Parathyroid adenoma (tissue), 2 donors: ENCODE results near the gene BRPF3.

ENCODE experiments used
- H2AFZ ChIP-seq: fragments of 300-600 bp; sonication (generic); one replicate; pipeline ENCODE4 v1.7.0; 2017; ENCODE audit warnings: antibody characterized with exemption, mild to moderate bottlenecking
- H3K27ac ChIP-seq: fragments of 300-600 bp; sonication (generic); one replicate; pipeline ENCODE4 v1.7.0; 2017
- H3K27me3 ChIP-seq: fragments of 300-600 bp; sonication (generic); one replicate; pipeline ENCODE4 v1.7.0; 2017; ENCODE audit warnings: low read length; ENCODE audit not compliant: control insufficient read depth, insufficient read depth
- H3K36me3 ChIP-seq: fragments of 300-600 bp; sonication (generic); one replicate; pipeline ENCODE4 v1.7.0; 2017; ENCODE audit warnings: low read length; ENCODE audit not compliant: control insufficient read depth, insufficient read depth
- H3K4me1 ChIP-seq: fragments of 300-600 bp; sonication (generic); one replicate; pipeline ENCODE4 v1.7.0; 2017; ENCODE audit warnings: control low read depth
- H3K4me2 ChIP-seq: fragments of 300-600 bp; sonication (generic); one replicate; pipeline ENCODE4 v1.7.0; 2017; ENCODE audit warnings: low read length
- H3K4me3 ChIP-seq: fragments of 300-600 bp; sonication (generic); one replicate; pipeline ENCODE4 v1.7.0; 2017; ENCODE audit warnings: low read depth, low read length
- H3K79me2 ChIP-seq: fragments of 300-600 bp; sonication (generic); one replicate; pipeline ENCODE4 v1.7.0; 2017; ENCODE audit warnings: control low read depth
- H3K9ac ChIP-seq: fragments of 300-600 bp; sonication (generic); one replicate; pipeline ENCODE4 v1.7.0; 2017; ENCODE audit warnings: mild to moderate bottlenecking
- H3K9me3 ChIP-seq: fragments of 300-600 bp; sonication (generic); one replicate; pipeline ENCODE4 v1.7.0; 2017; ENCODE audit warnings: low read length; ENCODE audit not compliant: control insufficient read depth
- TF ChIP-seq, protein P1 (sequence below): fragments of 300-600 bp; sonication (generic); IDR thresholded peaks from one replicate; pipeline ENCODE4 v1.7.0; 2017; ENCODE audit warnings: antibody characterized with exemption, mild to moderate bottlenecking
- donor health status: primary hyperparathyroidism.

The BRPF3 gene

DNA sequence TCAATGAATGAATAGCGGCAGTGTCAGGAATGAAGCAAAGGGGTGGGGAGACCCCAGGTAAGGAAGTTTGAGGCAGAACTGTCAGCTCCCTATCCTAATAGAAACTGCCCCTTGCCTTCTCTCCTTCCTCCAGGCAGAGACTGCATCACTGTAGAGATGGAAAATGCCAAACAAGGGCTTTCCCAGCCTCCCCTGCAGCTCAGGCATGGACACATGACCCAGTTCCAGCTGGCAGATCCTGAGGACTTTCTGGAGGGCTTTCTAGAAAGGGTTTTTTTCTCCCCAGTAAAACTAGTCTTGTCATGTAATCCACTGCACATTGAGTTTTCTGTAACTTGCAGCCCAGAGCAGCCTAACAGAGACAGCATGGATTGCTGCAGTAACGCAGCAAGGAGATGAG, 55.5 kb downstream of the BRPF3 start:
- Histone ChIP-seq H2AFZ (no peak overlapping the region), H3K4me1 (no peaks in the 10 kb centered on the region), H3K9ac (no peak overlapping the region), H3K79me2 (no peaks in the 10 kb centered on the region), H3K4me3 (no peak overlapping the region), H3K36me3 (no peaks in the 10 kb centered on the region), H3K4me2 (no peak overlapping the region), H3K27me3 (no peaks in the 10 kb centered on the region), H3K27ac (no peak overlapping the region), H3K9me3 (no peaks in the 10 kb centered on the region)
- TF ChIP-seq, protein P1, sequence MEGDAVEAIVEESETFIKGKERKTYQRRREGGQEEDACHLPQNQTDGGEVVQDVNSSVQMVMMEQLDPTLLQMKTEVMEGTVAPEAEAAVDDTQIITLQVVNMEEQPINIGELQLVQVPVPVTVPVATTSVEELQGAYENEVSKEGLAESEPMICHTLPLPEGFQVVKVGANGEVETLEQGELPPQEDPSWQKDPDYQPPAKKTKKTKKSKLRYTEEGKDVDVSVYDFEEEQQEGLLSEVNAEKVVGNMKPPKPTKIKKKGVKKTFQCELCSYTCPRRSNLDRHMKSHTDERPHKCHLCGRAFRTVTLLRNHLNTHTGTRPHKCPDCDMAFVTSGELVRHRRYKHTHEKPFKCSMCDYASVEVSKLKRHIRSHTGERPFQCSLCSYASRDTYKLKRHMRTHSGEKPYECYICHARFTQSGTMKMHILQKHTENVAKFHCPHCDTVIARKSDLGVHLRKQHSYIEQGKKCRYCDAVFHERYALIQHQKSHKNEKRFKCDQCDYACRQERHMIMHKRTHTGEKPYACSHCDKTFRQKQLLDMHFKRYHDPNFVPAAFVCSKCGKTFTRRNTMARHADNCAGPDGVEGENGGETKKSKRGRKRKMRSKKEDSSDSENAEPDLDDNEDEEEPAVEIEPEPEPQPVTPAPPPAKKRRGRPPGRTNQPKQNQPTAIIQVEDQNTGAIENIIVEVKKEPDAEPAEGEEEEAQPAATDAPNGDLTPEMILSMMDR, result no peak

DNA sequence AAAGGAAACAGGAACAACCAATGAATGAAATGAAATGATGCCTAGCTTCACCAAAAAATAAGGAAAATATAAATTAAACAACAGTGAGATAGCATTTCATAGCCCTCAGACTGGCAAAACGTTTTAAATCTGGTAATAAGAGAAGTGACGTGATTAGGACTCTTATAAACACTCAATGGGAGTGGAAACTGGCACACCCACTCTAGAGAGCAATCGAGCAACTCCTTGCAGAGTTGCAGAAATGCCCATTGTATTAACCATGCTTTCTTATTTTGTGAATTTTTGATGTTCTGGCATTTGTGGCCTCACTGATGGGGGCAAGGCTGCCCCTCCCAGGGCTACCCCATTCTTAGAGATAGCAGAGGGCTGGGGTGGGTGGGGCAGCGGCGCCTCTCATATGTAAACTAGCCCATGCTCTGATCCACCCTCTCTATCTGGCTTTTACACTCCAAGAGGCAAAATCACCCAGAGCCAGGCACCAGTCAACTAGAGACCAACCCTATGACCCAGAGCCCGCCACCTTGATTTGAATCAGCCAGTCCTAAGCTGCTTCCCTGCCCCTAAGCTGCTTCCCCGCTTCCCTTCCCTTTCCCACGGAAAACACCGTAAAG, 67.0 kb downstream of the BRPF3 start:
- H3K27ac ChIP-seq, result no peak overlapping the region
- H3K9me3 ChIP-seq, result no peaks in the 10 kb centered on the region
- no peak overlapping the region for H3K4me3 ChIP-seq
- H3K4me2 ChIP-seq, result no peak overlapping the region
- H3K79me2 ChIP-seq, result no peaks in the 10 kb centered on the region
- H3K4me1 ChIP-seq, result no peaks in the 10 kb centered on the region
- no peak overlapping the region for H3K9ac ChIP-seq
- TF ChIP-seq, protein P1, result no peak
- no peak overlapping the region for H2AFZ ChIP-seq
- no peaks in the 10 kb centered on the region for H3K27me3 ChIP-seq
- H3K36me3 ChIP-seq, result no peaks in the 10 kb centered on the region

DNA sequence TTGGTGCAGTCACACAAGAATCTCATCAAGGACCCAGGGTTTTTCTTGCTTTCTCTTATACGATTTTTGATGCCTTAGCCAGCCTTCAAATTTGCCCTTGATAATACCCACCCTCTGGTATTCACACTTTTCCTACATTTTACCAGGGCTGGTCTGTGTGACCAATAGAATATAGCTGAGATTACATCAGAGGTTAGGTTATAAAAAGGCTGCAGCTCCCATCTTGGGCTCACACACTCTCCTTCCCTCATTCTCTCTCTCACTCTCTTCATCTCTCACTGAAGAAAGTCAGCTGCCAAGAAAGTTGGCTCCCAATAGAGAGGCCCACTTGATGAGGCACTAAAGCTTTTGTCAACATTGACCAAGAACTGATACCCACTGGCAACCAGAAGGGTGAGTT, 69.2 kb downstream of the BRPF3 start:
- TF ChIP-seq, protein P1, result no peak
- H3K9ac ChIP-seq, result no peak overlapping the region
- H3K9me3 ChIP-seq, result no peaks in the 10 kb centered on the region
- no peak overlapping the region for H2AFZ ChIP-seq
- H3K36me3 ChIP-seq, result no peaks in the 10 kb centered on the region
- no peak overlapping the region for H3K4me3 ChIP-seq
- no peaks in the 10 kb centered on the region for H3K79me2 ChIP-seq
- H3K4me2 ChIP-seq, result no peak overlapping the region
- no peak overlapping the region for H3K27ac ChIP-seq
- H3K27me3 ChIP-seq, result no peaks in the 10 kb centered on the region
- H3K4me1 ChIP-seq, result no peaks in the 10 kb centered on the region

DNA sequence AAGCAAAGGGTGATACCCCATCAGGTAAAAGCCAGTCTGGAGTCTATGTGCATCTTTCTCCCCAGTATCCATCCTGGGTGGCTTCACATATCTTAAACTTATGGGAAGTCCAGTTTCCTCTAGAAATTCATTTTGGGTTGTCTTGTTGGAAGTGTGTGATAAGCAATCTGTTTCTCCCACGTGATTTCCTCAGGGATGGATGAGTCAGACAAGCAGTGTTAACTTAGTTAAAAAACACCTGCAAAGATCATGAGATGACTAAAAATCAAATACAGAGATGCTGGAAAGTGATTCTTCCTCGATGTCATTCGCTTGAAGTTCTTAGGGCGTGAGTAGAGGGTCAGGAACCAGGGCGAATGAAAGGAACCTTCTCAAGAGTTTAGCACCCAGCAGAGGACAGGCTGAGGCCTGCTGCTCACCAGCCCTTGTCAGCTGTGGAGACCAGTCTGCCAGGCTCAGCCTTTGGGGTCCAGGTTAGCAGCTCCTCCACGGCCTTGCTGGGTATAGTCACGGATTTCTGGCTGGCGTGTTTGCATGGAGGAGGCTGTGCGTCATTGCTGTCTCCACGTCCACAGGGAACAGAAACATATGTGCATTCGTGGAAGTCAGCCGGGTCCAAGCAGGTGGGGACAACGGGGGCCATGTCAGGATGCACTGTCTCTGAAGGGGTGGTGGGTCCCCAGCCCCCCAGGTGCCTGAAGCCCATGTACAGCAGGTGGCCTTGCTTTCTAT, 70.5 kb downstream of the BRPF3 start:
- Histone ChIP-seq H3K36me3 (no peaks in the 10 kb centered on the region), H3K79me2 (no peaks in the 10 kb centered on the region), H3K9ac (no peak overlapping the region), H3K27ac (no peak overlapping the region), H3K27me3 (no peaks in the 10 kb centered on the region), H3K4me2 (no peak overlapping the region), H2AFZ (no peak overlapping the region), H3K4me1 (no peaks in the 10 kb centered on the region), H3K4me3 (no peak overlapping the region), H3K9me3 (no peaks in the 10 kb centered on the region)
- TF ChIP-seq, protein P1, result no peak
